HG02870 (cell line): ENCODE results near the gene SSPN.

Experiments used
- ATAC-seq: cut with Tn5 transposase; IDR thresholded peaks from one replicate; pipeline ENCODE4 v1.9.1; 2021; ENCODE audit warnings: mild to moderate bottlenecking, moderate library complexity; ENCODE audit not compliant: unreplicated experiment

Gene SSPN

DNA sequence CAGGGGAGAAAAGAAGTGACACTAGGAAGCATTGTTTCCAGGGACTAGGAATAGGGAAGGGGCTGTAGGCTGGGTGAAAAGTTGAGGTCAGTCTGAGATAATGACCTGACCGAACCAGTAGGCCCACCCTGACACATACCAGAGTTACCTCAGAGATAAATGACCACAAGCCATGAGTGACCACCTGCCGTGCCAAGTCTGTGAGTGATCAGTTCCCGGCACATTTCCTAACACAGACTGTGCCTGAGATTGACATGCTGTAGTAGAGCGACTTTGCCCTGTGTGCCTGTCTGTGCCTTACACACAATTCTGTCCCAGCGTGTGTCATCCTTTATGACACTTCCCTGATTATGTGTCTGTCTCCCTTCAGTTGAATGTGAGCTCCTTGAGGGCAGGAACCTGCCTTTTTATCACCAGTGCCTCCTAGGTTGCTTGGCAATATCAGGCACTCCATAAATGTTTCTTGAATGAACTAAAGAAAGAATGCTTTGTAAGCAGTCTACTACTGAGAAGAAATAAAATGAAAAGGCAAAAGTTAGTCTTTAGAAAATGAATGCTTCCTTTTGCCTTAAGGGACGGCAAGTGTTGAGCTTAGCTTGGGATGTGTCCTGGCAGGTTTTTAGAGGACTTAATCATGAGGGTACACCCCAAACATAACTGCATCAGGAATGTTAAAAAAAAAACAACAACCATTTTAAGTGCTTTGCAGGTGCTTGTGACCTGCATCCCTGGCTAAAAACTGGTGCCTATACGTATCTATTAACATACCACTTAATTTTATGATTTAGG is 9.6 kb upstream of the SSPN start:
- ATAC-seq: no peak

DNA sequence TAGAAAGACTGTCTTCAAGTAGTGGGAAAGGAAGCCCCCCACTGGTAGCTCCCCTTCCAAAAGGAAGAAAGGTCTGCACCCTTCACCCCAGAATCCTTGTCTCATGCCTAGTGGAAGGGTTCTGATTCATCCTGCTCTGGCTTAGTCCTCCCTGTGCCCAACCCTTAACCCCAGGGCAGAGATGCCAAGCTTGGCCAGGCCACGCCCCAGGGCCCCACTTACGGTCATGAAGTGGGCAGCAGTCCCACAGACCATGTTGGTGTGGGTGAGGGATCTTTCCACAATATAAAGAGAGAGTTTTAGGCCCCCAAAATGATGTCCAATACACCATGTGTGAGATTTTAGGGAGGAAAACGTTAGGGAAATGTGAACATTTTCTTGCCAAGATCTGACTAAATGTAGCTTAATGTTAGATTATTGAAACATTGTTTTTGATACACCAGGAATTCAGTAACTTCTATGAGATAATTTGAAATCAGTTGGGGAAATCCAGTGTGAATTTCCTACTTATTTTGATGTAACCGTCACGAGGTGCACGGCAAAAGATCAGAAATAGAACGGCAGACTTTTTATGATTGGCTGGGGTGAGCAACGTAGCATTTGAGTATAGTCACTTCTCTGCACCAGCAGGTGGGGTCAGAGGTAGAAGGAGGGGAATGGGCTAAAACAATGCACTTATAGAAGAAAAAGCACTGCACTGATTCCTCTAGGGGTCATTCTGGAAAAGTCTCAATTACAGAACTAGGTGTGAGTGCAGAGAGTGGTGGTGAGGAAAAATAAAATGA is 8.2 kb upstream of the SSPN start:
- ATAC-seq: no peak

DNA sequence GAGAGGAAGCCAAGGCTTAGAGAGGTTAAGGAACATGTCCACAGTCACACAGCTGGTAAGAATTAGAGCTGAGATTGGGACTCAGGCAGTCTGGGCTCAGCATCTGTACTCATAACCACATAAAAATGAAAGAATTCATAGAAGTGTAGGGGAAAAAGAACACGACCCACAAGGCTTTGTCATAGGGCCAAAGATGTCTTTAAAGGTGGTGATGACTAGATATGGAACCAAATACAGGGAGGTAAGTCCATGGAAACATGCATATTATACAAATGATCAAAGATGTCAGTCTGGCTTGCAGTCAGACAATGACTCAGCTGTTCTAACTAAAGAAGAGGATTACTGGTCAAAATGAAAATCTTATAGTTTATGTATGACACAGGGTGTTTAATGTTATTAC is 7.2 kb upstream of the SSPN start:
- no peak for ATAC-seq

DNA sequence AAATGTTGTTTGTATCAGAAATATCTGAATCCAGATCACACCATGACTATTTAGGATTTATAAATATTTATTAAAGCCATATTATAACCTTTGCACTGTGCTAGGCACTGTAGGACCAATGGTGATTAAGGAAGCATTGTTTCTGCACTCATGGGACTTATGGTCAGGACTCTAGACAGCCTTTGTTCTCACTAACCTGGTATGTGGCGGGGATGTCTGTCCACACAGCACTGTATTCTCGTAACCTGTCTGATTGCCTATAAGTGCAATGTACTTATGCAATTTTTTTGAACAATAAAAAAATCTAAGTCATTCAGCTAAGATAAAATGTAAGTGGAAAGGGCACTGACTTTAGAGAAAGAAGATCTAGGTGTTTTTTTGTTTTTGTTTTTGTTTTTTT is 6.7 kb upstream of the SSPN start:
- ATAC-seq: no peak

DNA sequence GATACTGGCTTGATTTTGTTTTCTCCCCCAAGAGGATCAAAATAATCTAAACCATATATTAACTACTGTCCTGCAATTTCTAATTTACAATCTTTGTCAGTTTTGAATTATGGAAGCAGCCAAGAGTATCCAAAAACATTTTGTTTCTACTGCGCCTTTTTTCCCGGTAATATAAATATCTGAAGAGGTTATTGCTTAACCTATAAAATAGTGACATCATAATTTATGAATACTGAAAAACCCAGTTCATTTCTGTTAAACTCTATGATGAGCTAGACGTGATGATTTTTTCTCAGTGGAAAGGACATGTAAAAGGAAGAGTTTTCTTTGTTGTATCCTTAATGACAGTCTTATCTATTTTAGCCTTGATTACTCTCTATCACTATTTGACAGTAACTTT is 3.2 kb upstream of the SSPN start:
- ATAC-seq: no peak

DNA sequence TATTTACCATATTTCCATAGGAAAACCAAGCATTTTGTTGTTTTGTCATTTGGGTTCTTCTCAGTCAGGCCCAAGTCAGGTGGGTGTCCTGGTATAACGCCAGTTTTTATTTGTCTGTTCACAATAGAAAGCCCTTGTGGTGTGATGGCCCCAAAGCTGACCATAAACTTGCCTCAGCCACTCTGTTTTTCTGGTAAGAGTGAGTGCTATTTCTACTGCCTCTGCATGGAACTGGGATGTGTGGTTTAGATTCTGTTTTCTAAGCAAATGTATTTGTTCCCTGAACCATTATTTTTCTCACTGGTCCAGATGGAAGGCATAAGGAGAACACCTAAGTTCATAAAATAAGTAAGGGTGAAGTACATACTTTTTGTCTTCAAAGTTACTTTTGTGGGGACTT is 1.8 kb upstream of the SSPN start:
- ATAC-seq: no peak

DNA sequence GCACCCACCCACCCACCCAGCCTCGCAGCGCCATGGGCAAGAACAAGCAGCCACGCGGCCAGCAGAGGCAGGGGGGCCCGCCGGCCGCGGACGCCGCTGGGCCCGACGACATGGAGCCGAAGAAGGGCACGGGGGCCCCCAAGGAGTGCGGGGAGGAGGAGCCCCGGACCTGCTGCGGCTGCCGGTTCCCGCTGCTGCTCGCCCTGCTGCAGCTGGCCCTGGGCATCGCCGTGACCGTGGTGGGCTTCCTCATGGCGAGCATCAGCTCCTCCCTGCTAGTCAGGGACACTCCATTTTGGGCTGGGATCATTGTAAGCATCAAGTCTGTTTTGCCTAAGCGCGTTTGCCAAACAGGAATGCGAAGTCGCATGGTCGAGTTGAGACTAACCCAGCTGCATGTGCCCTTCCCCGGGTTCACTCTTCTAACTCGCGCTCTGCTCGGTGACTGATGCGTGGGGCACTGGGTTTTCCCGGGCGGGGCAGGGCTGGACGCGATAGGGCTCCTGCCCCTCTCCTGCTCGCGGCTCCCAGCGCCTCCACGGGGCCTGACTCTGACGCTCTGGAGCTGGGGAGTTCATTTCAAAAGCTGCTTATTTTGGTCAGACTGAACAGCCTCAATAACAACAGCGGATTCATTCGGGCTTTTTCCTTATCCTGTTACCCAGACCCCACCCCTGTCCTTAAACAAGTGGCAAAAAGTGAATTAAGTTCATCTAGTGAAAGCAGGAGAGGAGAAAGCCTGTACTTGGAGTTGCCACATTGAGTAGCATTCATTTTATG is 458 bp downstream of the SSPN start:
- no peak for ATAC-seq

DNA sequence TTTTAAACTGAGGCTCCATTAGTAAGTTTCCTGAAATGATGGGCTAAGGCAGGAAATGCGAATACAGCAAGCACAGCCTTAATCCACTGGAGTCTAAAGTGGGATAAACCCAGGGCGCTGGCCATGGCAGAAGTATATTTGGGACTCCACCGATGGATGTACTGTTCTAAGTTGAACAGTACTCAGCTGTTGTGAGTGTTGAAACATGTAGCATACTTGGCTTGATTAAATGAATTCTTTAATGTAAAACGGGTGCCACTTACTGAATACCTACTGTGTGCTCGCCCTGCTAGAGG is 996 bp downstream of the SSPN start:
- ATAC-seq: no peak

DNA sequence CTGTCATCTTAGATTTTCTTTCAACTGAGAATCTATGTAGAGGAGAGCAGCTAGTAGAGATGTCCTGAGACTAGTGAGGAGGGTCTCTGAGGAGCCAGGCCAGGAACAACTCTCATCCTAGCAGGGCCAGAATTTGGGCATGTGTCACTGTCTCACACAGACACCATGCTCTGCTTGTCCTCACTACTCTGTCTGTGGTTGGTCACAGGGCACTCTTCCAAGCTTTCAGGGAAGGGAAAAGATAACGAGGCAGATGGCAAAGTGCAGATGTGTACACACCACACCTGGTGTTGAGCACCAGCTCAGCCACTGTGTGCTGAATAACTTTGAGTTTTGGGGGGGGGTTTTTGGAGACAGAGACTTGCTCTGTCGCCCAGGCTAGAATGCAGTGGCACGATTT is 2.5 kb downstream of the SSPN start:
- no peak for ATAC-seq

DNA sequence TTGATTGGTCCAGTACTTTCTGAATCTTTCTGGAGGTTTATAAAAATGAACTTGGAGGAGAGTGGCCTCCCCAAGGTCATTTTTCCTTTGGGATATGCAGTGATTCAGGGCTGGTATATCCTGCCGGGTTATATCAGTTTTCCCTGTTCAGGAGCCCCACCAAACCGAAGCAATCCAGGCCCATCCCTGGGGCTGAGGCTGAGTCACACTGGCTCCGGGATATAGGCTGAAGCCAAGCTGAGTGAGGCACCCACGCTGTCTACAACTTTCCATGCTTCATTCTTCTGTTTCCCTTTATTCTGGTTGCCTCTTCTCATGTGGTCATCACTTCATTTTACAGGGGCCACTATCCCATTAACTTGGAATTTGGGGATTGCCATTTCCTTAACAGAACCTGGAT is 3.4 kb downstream of the SSPN start:
- no peak for ATAC-seq

DNA sequence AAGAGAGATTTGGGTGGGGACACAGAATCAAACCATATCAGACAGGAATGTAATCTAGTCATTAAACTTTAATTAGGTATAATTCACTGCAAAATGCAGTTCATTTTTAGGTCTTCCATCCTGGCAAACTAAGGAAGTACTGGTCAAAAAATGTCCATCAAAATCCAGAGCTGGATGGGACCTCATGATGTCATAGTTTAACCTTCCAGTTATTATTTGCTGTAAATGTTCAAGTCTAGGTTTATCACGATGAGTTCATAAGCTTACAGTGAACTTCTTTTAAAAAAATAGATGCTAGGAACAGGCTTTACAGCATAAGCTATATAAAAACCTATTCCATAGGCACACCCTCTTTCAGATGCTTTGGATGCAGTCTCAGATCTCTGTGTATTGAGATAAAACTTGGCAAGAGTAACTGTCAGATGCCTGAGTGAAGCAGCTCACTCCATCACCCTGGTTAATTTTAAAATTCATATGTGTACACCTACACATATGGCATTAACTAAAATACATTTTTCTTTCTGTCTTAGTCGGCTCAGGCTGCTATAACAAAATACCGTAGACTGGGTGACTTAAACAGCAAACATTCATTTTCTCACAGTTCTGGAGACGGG is 7.9 kb downstream of the SSPN start:
- no peak for ATAC-seq

DNA sequence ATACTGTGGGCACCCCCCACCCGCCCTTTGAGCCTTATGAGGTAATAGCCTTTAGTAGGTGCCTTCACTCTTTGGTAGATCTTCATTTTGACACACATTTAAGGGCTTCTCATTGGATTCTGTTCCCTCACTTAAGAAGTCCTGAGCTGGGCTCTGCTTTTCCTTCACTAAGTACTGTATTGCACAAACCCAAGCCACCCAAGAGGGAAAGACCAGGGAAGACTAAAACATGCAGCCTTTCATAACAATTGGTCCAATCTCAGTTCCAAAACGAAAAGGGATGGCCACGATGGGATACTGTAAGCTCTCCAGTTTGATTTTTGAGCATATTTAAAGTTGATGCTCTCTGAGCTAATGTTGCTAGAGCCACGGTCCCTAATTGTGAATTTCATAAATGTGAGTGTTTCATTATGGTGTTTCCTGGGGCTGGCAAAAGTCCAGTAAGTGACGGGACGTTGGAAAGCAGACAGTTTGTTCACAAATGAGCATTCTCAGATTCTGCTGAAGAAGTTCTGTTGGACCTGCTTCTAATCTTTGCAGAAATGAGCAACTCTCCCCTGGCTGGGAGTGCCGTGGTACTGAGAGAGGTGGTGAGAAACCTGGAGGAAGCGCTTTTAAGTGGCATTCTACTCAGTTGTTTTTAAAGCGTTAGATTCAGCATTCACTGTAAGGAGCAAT is 9.4 kb downstream of the SSPN start:
- no peak for ATAC-seq

DNA sequence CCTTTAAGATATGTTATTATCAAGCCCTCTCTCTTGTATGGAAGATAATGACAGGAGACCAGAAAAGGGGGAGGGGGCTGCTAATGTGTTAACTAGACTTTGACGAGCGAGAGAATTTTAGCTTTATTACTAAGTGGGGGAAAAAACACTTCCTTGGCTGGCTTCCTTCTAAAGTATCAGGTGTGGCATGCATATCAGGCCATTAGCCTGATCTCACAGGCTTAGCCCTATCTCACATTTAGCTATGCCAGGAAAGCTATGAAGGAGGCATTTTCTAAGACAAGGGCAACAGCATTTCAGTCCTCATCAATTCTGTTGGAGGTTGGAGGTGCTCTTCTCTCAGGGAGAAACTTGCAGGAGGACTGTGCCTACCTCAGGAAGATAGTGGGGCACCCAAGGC is 9.9 kb downstream of the SSPN start:
- ATAC-seq: no peak

DNA sequence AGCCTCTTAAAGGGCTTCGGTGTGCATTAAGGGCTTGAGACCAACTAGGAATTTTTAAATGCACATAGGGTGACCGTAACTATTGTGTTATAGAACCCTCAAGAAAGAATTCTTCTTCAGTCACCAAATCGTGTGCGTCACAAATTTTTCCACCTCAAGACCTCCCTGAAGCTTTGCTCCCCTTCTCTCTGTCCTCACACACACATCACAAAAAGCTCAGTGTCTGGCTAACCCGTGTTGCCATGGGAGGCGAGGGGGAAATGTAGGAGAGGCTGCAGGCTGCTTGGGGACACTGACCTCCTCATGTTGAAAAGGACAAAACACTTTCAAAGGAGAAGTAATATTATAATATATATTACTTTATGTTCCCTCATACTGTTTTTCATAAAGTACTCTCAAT is 10.6 kb downstream of the SSPN start:
- ATAC-seq: no peak

DNA sequence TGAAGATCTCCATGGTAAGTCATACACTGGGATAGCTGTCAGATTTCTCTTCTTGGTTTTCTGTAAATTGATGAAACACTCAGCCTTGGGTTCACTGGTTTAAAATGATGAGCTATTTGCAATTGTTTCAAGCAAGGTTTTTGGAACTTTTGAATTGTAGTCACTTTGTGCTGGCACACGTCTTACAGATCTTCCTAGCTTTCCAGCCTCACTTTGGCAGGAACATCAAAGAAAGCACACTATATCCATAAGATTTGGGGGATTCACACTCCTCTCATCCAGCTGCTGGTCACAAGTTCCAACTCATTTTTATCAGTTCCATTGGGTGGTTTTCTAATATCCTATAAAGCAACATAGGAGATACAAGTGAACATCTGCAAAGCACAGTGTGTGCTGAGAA is 16.0 kb downstream of the SSPN start:
- ATAC-seq: no peak

DNA sequence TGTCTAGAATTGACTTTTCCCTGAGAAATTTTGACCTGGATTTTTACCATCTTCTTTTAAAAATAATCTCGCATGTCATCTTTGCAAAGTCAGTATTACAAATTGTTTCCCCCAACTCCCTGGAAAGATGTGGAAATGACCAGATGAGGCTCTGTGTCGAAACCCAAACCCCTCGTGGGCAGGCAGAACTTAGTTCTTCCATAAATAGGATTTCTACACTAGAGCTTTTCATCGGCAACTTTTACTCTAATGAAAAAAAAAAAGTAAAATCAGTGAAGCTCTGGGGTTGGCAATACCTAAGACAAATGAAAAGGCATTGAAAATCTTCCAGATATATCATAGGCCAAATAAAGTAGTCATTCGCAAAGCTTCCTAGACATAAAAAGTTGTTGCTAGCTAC is 17.0 kb downstream of the SSPN start:
- ATAC-seq: no peak

DNA sequence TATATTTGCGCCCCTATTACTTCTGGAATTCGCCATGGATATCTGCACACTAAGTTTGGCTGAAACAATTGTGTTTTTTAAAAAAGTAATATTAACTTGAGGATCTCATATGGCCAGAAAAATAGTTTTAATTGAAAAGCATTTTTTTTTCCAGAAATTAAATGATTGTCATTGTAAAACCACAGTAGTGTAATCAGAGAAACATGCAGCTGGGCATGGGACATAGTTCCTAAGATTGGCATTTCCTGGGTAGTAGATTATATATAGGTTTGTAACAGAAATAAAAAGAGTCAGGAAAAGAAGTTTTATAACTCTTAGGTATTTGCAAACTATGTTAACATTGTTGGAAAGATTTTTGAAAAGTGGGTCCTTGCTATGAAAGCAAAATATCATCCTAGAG is 17.6 kb downstream of the SSPN start:
- no peak for ATAC-seq

DNA sequence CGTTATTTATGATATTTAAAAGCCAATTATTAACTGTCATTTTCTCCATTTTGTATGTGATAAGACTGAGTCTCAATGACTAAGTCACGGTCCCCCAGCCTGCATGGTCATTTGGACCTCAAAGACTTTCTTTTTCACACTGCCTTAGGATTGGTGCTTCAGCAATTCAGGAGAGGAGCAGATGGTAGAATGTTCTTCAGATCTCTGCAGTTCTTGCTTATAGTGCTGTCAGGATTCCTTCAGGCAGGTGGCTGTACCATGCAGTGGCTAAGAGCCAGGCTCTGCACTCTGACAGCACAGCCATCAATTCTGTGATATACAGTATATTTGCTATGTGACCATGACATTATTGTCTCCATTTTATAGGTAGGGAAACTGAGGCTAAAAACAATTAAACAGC is 18.7 kb downstream of the SSPN start:
- ATAC-seq: no peak

DNA sequence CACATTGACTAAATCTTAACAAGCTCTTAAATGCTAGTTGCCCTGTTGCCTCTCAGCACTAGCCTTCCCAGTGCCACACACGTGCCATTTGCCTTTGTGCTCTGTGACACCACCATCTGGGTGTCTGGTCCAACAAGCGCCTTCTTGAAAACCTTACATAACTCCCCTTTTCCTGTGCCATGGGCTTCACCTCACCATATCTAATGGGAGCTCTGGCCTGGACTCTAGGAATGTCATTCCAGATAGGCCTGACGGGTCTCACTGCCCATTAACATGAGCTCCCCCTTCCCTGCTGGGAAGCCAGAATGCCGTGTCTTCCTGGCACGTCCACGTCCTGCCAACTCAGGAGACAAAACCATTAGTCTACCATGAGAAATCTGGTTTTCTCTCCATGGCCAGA is 24.4 kb downstream of the SSPN start:
- ATAC-seq: no peak

DNA sequence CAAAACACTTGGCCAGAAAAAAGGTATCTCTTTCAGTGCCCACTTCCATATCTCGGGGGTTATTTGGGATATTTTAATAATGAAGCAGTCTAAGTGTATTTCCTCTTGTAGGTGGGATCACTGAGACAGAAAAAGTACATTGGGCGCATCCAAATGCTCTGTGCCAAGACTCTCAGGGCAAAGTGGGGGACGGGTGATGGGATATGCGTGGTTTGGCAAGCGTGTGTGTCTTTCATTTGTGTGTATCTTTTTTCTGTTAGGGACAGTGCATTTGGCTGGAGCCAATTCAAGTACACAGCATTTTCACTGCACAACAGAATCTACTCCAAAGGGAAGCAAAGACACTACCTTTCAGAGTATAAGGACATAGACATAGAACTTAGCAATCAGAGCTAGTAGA is 29.3 kb downstream of the SSPN start:
- no peak for ATAC-seq

DNA sequence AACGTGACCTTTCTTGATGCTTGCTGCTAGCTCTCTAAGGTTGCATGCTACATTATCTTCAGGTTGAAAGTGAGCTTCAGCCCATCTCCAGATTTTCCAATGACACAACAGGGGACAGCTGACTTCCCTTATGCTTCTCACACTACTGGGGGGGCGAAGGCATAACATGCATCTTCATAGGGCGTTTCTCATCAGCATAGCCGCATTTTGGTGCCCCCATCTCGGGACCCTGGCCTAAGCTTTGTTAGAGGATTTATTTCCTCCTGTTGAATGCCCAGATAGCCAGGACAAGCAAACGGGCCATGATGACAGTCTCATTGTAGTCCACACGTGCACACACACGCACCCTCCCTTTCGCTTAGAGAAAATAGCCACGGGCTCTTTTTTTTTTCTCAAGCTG is 30.7 kb downstream of the SSPN start:
- no peak for ATAC-seq
